ENCODE data around the gene TAOK3.
A peak's percentile ranks its signal among the peaks of the same experiment; 100 is the strongest.

Gene TAOK3

GRCh38 chr12:118374909-118375308, 2.2 kb upstream of the TAOK3 start:
- peaks cover 4% of the 10 kb centered on the region; the same call in 1 of the 2 replicates for H3K36me3 ChIP-seq
- no peak overlapping the region for H3K4me3 ChIP-seq (ENCODE audit: low read depth, low read length)
- H3K4me1 ChIP-seq = 0 out of 2 replicates have a peak, but pooled peaks cover 2% of the 10 kb centered on the region
- H3K9me3 ChIP-seq = no peaks in the 10 kb centered on the region
- no peak for DNase-seq
- TF ChIP-seq CTCF (IDR thresholded peaks at IDR 0.05; ENCODE audit: low read depth, low read length) = no peak
- no peaks in the 10 kb centered on the region for H3K27me3 ChIP-seq

DNA sequence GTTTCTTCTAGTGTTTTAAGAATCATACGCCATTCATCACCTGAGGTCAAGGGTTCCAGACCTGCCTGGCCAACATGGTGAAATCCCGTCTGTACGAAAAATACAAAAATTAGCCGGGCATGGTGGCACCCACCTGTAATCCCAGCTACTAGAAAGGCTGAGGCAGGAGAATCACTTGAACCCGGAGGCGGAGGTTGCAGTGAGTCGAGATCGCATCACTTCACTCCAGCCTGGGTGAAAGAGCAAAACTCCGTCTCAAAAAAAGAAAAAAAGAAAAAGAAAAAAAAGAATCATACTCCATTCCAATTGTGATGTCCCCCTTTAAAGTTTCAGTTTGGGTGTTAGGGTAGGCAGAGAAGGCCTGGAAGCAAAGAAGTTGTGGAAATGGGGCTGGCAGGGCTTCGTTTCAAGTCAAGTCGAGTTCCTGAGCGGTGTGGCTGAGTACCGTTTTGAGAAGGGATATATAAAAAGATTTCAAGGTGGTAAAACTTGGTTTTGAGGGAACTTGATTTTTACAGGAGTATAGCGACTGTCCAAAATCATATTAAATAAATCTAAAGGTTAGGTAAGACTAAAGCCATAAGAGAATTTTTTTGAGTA, 1.5 kb upstream of the TAOK3 start:
- TF ChIP-seq CTCF (IDR thresholded peaks at IDR 0.05; ENCODE audit: low read depth, low read length) = no peak
- Histone ChIP-seq H3K36me3 (peaks cover 1% of the 10 kb centered on the region; the same call in 1 of the 2 replicates), H3K9me3 (no peaks in the 10 kb centered on the region), H3K27me3 (no peaks in the 10 kb centered on the region), H3K4me3 (ENCODE audit: low read depth, low read length) (no peak overlapping the region), H3K4me1 (0 out of 2 replicates have a peak, but pooled peaks cover 2% of the 10 kb centered on the region)
- no peak for DNase-seq

- Histone ChIP-seq H3K9me3 (no peaks in the 10 kb centered on the region), H3K36me3 (no peaks in the 10 kb centered on the region), H3K27me3 (no peaks in the 10 kb centered on the region), H3K4me3 (ENCODE audit: low read depth, low read length) (peak overlapping the region; percentile 67), H3K4me1 (0 out of 2 replicates have a peak, but pooled peaks cover 2% of the 10 kb centered on the region)
- DNase-seq = no peak
- no peak for TF ChIP-seq CTCF (IDR thresholded peaks at IDR 0.05; ENCODE audit: low read depth, low read length)
Measured at GRCh38 chr12:118373616-118374015, 909 bp upstream of the TAOK3 start.

- DNase-seq = peak; percentile 27
- peak overlapping the region; percentile 81 for H3K4me3 ChIP-seq (ENCODE audit: low read depth, low read length)
- no peak for TF ChIP-seq CTCF (IDR thresholded peaks at IDR 0.05; ENCODE audit: low read depth, low read length)
- no peaks in the 10 kb centered on the region for H3K4me1 ChIP-seq
- no peaks in the 10 kb centered on the region for H3K36me3 ChIP-seq
- no peaks in the 10 kb centered on the region for H3K9me3 ChIP-seq
- H3K27me3 ChIP-seq = no peaks in the 10 kb centered on the region
Measured at GRCh38 chr12:118371321-118372282, 1.1 kb downstream of the TAOK3 start.

DNA sequence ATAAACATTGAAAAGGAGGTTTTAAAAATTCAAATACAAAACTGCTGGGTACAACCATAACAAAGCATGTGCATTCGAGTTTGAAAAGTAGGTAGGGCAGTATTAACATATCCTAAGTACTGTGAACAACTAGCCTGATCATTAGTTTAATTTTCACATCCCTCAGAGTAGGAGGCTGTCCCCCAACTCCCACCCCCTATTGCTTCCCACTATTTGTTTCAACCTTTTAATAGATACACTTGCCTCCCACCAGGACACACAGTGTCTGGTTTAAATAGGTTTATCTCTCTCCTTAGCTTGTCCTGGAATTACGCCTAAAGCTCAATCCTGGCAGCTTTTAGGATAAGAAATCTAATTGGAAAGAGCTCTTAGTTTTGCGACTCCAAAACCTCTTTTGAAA, 2.1 kb downstream of the TAOK3 start:
- H3K27me3 ChIP-seq = no peaks in the 10 kb centered on the region
- H3K9me3 ChIP-seq = no peaks in the 10 kb centered on the region
- H3K4me1 ChIP-seq = no peaks in the 10 kb centered on the region
- H3K36me3 ChIP-seq = no peaks in the 10 kb centered on the region
- no peak for DNase-seq
- peak overlapping the region; percentile 81 for H3K4me3 ChIP-seq (ENCODE audit: low read depth, low read length)
- no peak for TF ChIP-seq CTCF (IDR thresholded peaks at IDR 0.05; ENCODE audit: low read depth, low read length)

DNA sequence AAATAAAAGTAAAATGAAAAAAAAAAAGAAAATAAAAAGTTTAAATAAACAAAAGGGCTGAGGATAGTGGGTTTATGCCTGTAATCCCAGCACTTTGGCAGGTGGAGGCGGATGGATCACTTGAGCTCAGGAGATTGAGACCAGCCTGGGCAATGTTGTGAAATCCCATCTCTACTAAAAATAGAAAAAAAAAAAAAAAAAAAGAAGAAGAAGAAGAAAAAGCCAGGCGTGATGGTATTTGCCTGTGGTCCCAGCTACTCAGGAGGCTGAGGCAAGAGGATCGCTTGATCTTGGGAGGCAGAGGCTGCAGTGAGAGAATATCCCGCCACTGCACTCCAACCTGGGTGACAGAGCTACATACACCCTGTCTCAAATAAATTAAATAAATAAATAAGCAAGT, 3.9 kb downstream of the TAOK3 start:
- Histone ChIP-seq H3K9me3 (no peaks in the 10 kb centered on the region), H3K36me3 (no peaks in the 10 kb centered on the region), H3K27me3 (no peaks in the 10 kb centered on the region), H3K4me3 (ENCODE audit: low read depth, low read length) (no peak overlapping the region), H3K4me1 (no peaks in the 10 kb centered on the region)
- DNase-seq = no peak
- TF ChIP-seq CTCF (IDR thresholded peaks at IDR 0.05; ENCODE audit: low read depth, low read length) = no peak

Data from BE2C (cell line).